AG04450 (cell line): ENCODE results near the gene TVP23A. TPM values are rescaled to one million over a fixed set of nuclear protein-coding genes. Genes with fewer than 3 reads are reported as not detected.

Experiments used
- CTCF ChIA-PET: fragments of 300-600, 350-600 bp; formaldehyde crosslinking; extraction: SDS; loops from one replicate; lab custom pipeline; 2022; ENCODE audit warnings: antibody characterized with exemption, inconsistent platforms; lab: Charles Lee
- POLR2A ChIA-PET: fragments of 350-600 bp; formaldehyde crosslinking; extraction: SDS; loops from one replicate; lab custom pipeline; 2021; ENCODE audit warnings: antibody characterized with exemption, inconsistent platforms; lab: Yijun Ruan, JAX
- DNase-seq: peaks from one replicate; pipeline ENCODE4 v3.0.0-alpha.2; 2011; ENCODE audit warnings: low read depth, low spot score
- H3K27ac ChIP-seq: one replicate; pipeline ENCODE4 v1.5.1; 2012; ENCODE audit warnings: low read depth, low read length, control low read depth
- H3K27me3 ChIP-seq: one replicate; pipeline ENCODE4 v1.6.0; 2012; ENCODE audit warnings: low read length; ENCODE audit not compliant: control insufficient read depth, insufficient read depth
- H3K4me3 ChIP-seq: 2 replicates; pipeline ENCODE4 v1.5.1; 2011; ENCODE audit warnings: mild to moderate bottlenecking, low read depth, low read length, control low read depth
- H3K9me3 ChIP-seq: 2 replicates; pipeline ENCODE4 v1.5.1; 2012; ENCODE audit warnings: low read length; ENCODE audit not compliant: control insufficient read depth, insufficient read depth
- CTCF ChIP-seq: IDR thresholded peaks from 2 replicates; pipeline ENCODE4 v1.5.1; 2011; ENCODE audit warnings: low read depth, low read length, control low read depth, inconsistent platforms
- polyA plus RNA-seq: library from polyadenylated mRNA; depleted of rRNA; stranded (reverse); fragments of >200 nt; gene quantifications from 2 replicates; pipeline ENCODE4 v1.2.3, GENCODE V29; 2011

TVP23A gene
- polyA plus RNA-seq, 1 experiment = not detected

- CTCF ChIA-PET = no interaction called here
- TF ChIP-seq CTCF = no peak
- Histone ChIP-seq H3K27me3 (no peaks in the 10 kb centered on the region), H3K9me3 (no peaks in the 10 kb centered on the region; the same call in 1 of the 2 replicates), H3K27ac (no peak overlapping the region), H3K4me3 (no peak overlapping the region)
- no peak for DNase-seq
- POLR2A ChIA-PET = no interaction called here
Measured at GRCh38 chr16:10762336-10763016, 56.1 kb downstream of the TVP23A start.

GRCh38 chr16:10761373-10761772 is 57.2 kb downstream of the TVP23A start:
- Histone ChIP-seq H3K27ac (no peak overlapping the region), H3K27me3 (no peaks in the 10 kb centered on the region), H3K9me3 (no peaks in the 10 kb centered on the region; the same call in 1 of the 2 replicates), H3K4me3 (no peak overlapping the region)
- TF ChIP-seq CTCF = no peak
- POLR2A ChIA-PET = no interaction called here
- CTCF ChIA-PET = no interaction called here
- no peak for DNase-seq

GRCh38 chr16:10760858-10761257 is 57.7 kb downstream of the TVP23A start:
- TF ChIP-seq CTCF = no peak
- no peak overlapping the region for H3K4me3 ChIP-seq
- POLR2A ChIA-PET = no interaction called here
- no peaks in the 10 kb centered on the region; the same call in 1 of the 2 replicates for H3K9me3 ChIP-seq
- CTCF ChIA-PET = no interaction called here
- no peaks in the 10 kb centered on the region for H3K27me3 ChIP-seq
- no peak overlapping the region for H3K27ac ChIP-seq
- DNase-seq = no peak

- POLR2A ChIA-PET = interaction anchor here (3.7 kb wide), 1 partner anchor 13 kb away, joined by 10 read pairs; the partner anchor contains the start of gene NUBP1
- Histone ChIP-seq H3K9me3 (no peaks in the 10 kb centered on the region), H3K27me3 (no peaks in the 10 kb centered on the region), H3K27ac (no peak overlapping the region), H3K4me3 (no peak overlapping the region)
- CTCF ChIA-PET = interaction anchor here (0.6 to 1.3 kb wide), 2 partner anchors 162 to 241 kb away, joined by 3 read pairs; no protein-coding TSS in a partner anchor
- no peak for DNase-seq
- TF ChIP-seq CTCF = no peak
Measured at GRCh38 chr16:10756574-10756973, 62.0 kb downstream of the TVP23A start.

- TF ChIP-seq CTCF = no peak
Measured at GRCh38 chr16:10754941-10755340, 63.7 kb downstream of the TVP23A start.

More at GRCh38 chr16:10754941-10755340, 63.7 kb downstream of the TVP23A start:
- H3K4me3 ChIP-seq = no peak overlapping the region
- CTCF ChIA-PET = interaction anchor here (1.2 kb wide), 1 partner anchor 164 kb away, joined by 4 read pairs; no protein-coding TSS in a partner anchor
- H3K27ac ChIP-seq = no peak overlapping the region
- POLR2A ChIA-PET = interaction anchor here (3.7 kb wide), 1 partner anchor 11 kb away, joined by 10 read pairs; the partner anchor contains the start of gene NUBP1
- H3K9me3 ChIP-seq = no peaks in the 10 kb centered on the region
- no peak for DNase-seq
- no peaks in the 10 kb centered on the region for H3K27me3 ChIP-seq
